B cell (primary cell): ENCODE data around the gene MAP4K4. TPM values are rescaled to one million over a fixed set of nuclear protein-coding genes. Genes with fewer than 3 reads are reported as not detected.

ENCODE experiments used
- ATAC-seq: fragments of 200-7000 bp; cut with Tn5 transposase; one replicate; pipeline ENCODE4 v1.10.0; 2021; ENCODE audit warnings: low read depth, mild to moderate bottlenecking, moderate number of reproducible peaks, moderate library complexity
- CTCF ChIA-PET: fragments of 350-600 bp; sonication (Branson Sonifier 250); formaldehyde crosslinking; loops from one replicate; lab custom pipeline; 2021; ENCODE audit warnings: antibody characterized with exemption, inconsistent platforms; lab: Charles Lee
- POLR2A ChIA-PET: fragments of 350-600 bp; sonication (Branson Sonifier 250); formaldehyde crosslinking; loops from one replicate; lab custom pipeline; 2021; ENCODE audit warnings: antibody characterized with exemption; lab: Charles Lee
- DNase-seq: peaks from one replicate; pipeline ENCODE4 v3.0.0; 2013
- H2AFZ ChIP-seq: 2 replicates; pipeline ENCODE4 v1.6.1; 2012; ENCODE audit warnings: mild to moderate bottlenecking, low read depth, low read length; ENCODE audit not compliant: insufficient read depth, poor library complexity, severe bottlenecking
- H3K27ac ChIP-seq, 2 donors: 1 replicate in 1 of 2; 2 replicates in 1 of 2; pipeline ENCODE4 v1.5.1; 2012 to 2013; ENCODE audit warnings: low read length in 2 of 2, mild to moderate bottlenecking in 2 of 2, moderate library complexity in 1 of 2
- H3K27me3 ChIP-seq, 4 experiments: fragments of 200-600 bp in 1 of 4; sonication (generic) in 1 of 4; replicated peaks in 1 of 4; 1 replicate in 2 of 4; 2 replicates in 2 of 4; pipeline versions ENCODE4 v1.6.1 to v1.7.0; 2013 to 2016; ENCODE audit warnings: low read length in 3 of 4, mild to moderate bottlenecking in 2 of 4, mixed read lengths in 1 of 4, moderate library complexity in 1 of 4; ENCODE audit not compliant: insufficient read depth in 4 of 4, control insufficient read depth in 3 of 4; ENCODE audit errors: control extremely low read depth in 1 of 4
- H3K36me3 ChIP-seq, 2 experiments: replicated peaks in 1 of 2; 1 replicate in 1 of 2; 2 replicates in 1 of 2; pipeline versions ENCODE4 v1.6.1 to v1.7.1; 2013; ENCODE audit warnings: low read length in 1 of 2; ENCODE audit not compliant: insufficient read depth in 2 of 2, control insufficient read depth in 1 of 2; ENCODE audit errors: control extremely low read depth in 1 of 2, extremely low read depth in 1 of 2
- H3K4me1 ChIP-seq, 2 donors: fragments of 200-600 bp in 1 of 2; sonication (generic) in 1 of 2; 1 replicate in 1 of 2; 2 replicates in 1 of 2; pipeline versions ENCODE4 v1.5.1 to v1.6.1; 2013 to 2017; ENCODE audit warnings: low read length in 2 of 2; ENCODE audit not compliant: control insufficient read depth in 2 of 2, insufficient read depth in 2 of 2
- H3K4me2 ChIP-seq: replicated peaks from 2 replicates; pipeline ENCODE3; 2012; ENCODE audit warnings: mild to moderate bottlenecking, low read depth, low read length; ENCODE audit not compliant: poor library complexity, severe bottlenecking
- H3K4me3 ChIP-seq, 5 experiments: fragments of 200-600 bp in 1 of 5; sonication (generic) in 1 of 5; 1 replicate in 3 of 5; 2 replicates in 2 of 5; pipeline versions ENCODE4 v1.5.1 to v1.7.0; 2011 to 2016; ENCODE audit warnings: low read length in 4 of 5, mild to moderate bottlenecking in 4 of 5, low read depth in 2 of 5, control low read depth in 1 of 5, moderate library complexity in 1 of 5; ENCODE audit not compliant: insufficient read depth in 1 of 5; ENCODE audit errors: control extremely low read depth in 1 of 5, extremely low read depth in 1 of 5
- H3K79me2 ChIP-seq: fragments of 200-600 bp; sonication (generic); one replicate; pipeline ENCODE4 v1.6.0; 2016; ENCODE audit warnings: low read length; ENCODE audit not compliant: control insufficient read depth, insufficient read depth
- H3K9ac ChIP-seq: fragments of 200-600 bp; sonication (generic); 2 replicates; pipeline ENCODE4 v1.6.1; 2017; ENCODE audit warnings: mild to moderate bottlenecking, low read length, moderate library complexity
- H3K9me3 ChIP-seq, 3 donors: one replicate each; pipeline versions ENCODE4 v1.6.1 to v1.7.1; 2013; ENCODE audit warnings: low read length in 2 of 3; ENCODE audit not compliant: control insufficient read depth in 2 of 3, insufficient read depth in 1 of 3; ENCODE audit errors: control extremely low read depth in 1 of 3
- H4K20me1 ChIP-seq: 2 replicates; pipeline ENCODE4 v1.6.0; 2012; ENCODE audit warnings: mild to moderate bottlenecking, low read length; ENCODE audit not compliant: insufficient read depth, control insufficient read depth, poor library complexity, severe bottlenecking
- H3K27ac Mint-ChIP-seq: one replicate; pipeline ENCODE4 v1.8.0; 2021; ENCODE audit warnings: mixed read lengths
- H3K27me3 Mint-ChIP-seq: one replicate; pipeline ENCODE4 v1.8.0; 2021; ENCODE audit warnings: mixed read lengths
- H3K4me1 Mint-ChIP-seq: one replicate; pipeline ENCODE4 v1.8.0; 2021; ENCODE audit warnings: mixed read lengths
- H3K4me3 Mint-ChIP-seq: one replicate; pipeline ENCODE4 v1.8.0; 2021; ENCODE audit warnings: mixed read lengths
- H3K9me3 Mint-ChIP-seq: one replicate; pipeline ENCODE4 v1.8.0; 2022; ENCODE audit warnings: mixed read lengths; ENCODE audit not compliant: insufficient read depth
- CTCF ChIP-seq: fragments of 200-600 bp; IDR thresholded peaks from one replicate; pipeline ENCODE4 v1.8.0; 2022; ENCODE audit warnings: antibody characterized with exemption, mild to moderate bottlenecking
- EZH2 ChIP-seq: IDR thresholded peaks from 2 replicates; pipeline ENCODE4 v1.6.1; 2012; ENCODE audit warnings: borderline replicate concordance, low read depth, mild to moderate bottlenecking, moderate library complexity, low read length; ENCODE audit not compliant: insufficient read depth, poor library complexity, severe bottlenecking
- WGBS: methylation state at CpG from one replicate; pipeline ENCODE4 v1.1.5; 2013; ENCODE audit warnings: missing lambda C conversion rate; ENCODE audit not compliant: insufficient coverage; 5-methylcytosine and 5-hydroxymethylcytosine counted together
- intact Hi-C: fragments of 100-400 bp; cut with micrococcal nuclease; formaldehyde crosslinking; loops from one replicate; pipeline ENCODE4 v1.10.0; 2022
- polyA plus RNA-seq: library from polyadenylated mRNA; depleted of rRNA; stranded (reverse); fragments of >200 nt; gene quantifications from 2 replicates; pipeline ENCODE4 v1.2.3, GENCODE V29; 2012
- total RNA-seq, 2 donors: library from RNA; stranded (reverse); fragments of 120-200 nt in 1 of 2; gene quantifications; 1 replicate in 1 of 2; 2 replicates in 1 of 2; pipeline versions ENCODE4 v1.2.3 to v1.2.4, GENCODE V29; 2013 to 2022

The MAP4K4 gene
- total and polyA plus RNA-seq, 2 donors (not counting 1 experiment from before 2014, with no cell fraction given): 54.8 to 280 TPM

- Histone ChIP-seq H3K79me2 (peaks cover 99% of the 10 kb centered on the region), H3K27ac (no peak overlapping the region), H3K4me2 (no peak overlapping the region), H2AFZ (no peak overlapping the region), H3K36me3 (peaks cover 7 to 16% of the 10 kb centered on the region in 2 experiments), H3K4me3 (no peak overlapping the region), H3K9me3 (no peaks in the 10 kb centered on the region), H3K9ac (no peak overlapping the region), H3K4me1 (peaks cover 35 to 47% of the 10 kb centered on the region in 2 donors), H3K27me3 (no peaks in the 10 kb centered on the region), H4K20me1 (peaks cover 88% of the 10 kb centered on the region)
- no peak for TF ChIP-seq EZH2
- TF ChIP-seq CTCF: no peak
- CTCF ChIA-PET: interaction anchor here (0.8 to 1.9 kb wide), 3 partner anchors 10 to 369 kb away, joined by 3 to 4 read pairs (median 3); no protein-coding TSS in a partner anchor
- Mint-ChIP-seq H3K4me3 (no peak overlapping the region), H3K9me3 (no peaks in the 10 kb centered on the region), H3K27me3 (no peaks in the 10 kb centered on the region), H3K4me1 (peaks cover 83% of the 10 kb centered on the region), H3K27ac (no peak overlapping the region)
- 100% methylated on average over 1 of the region's 3 CpGs for WGBS
- DNase-seq (no peak), ATAC-seq (no peak)
- intact Hi-C loops: no loop called here
- POLR2A ChIA-PET: no interaction called here
These were observed 89.6 kb downstream of the MAP4K4 start for GRCh38 chr2:101787097-101787496.

GRCh38 chr2:101788565-101788964 is 91.1 kb downstream of the MAP4K4 start:
- Mint-ChIP-seq H3K27me3 (no peaks in the 10 kb centered on the region), H3K4me3 (no peak overlapping the region), H3K4me1 (peaks cover 81% of the 10 kb centered on the region), H3K9me3 (no peaks in the 10 kb centered on the region), H3K27ac (no peak overlapping the region)
- no peak overlapping the region for H2AFZ ChIP-seq
- H3K4me2 ChIP-seq: no peak overlapping the region
- CTCF ChIA-PET: no interaction called here
- H3K27me3 ChIP-seq: no peaks in the 10 kb centered on the region
- no peak overlapping the region for H3K9ac ChIP-seq
- H3K4me3 ChIP-seq: no peak overlapping the region
- peaks cover 25 to 35% of the 10 kb centered on the region in 2 donors for H3K4me1 ChIP-seq
- POLR2A ChIA-PET: no interaction called here
- peaks cover 7 to 18% of the 10 kb centered on the region in 2 experiments for H3K36me3 ChIP-seq
- peaks cover 85% of the 10 kb centered on the region for H4K20me1 ChIP-seq
- no peaks in the 10 kb centered on the region for H3K9me3 ChIP-seq
- no peak for DNase-seq
- H3K79me2 ChIP-seq: peaks cover 99% of the 10 kb centered on the region
- TF ChIP-seq EZH2 (no peak), CTCF (no peak)
- intact Hi-C loops: no loop called here
- ATAC-seq: no peak
- peak overlapping the region in 1 of 2 donors; percentile 42 for H3K27ac ChIP-seq
- WGBS: no CpG with 5 or more reads among the region's 1 CpG
